Endometrial microvascular endothelial cells (primary cell): Measurements from ENCODE around the gene DNASE2. TPM values are rescaled to one million over a fixed set of nuclear protein-coding genes. Genes with fewer than 3 reads are reported as not detected.

Experiments
- in situ Hi-C: cut with HindIII; loops from 2 replicates; pipeline ENCODE4 v1.10.0; 2017; ENCODE audit warnings: low sequenced_read_pairs, low pct_unique_long_range_greater_than_20kb; ENCODE audit errors: inconsistent ontology term
- total RNA-seq: library from RNA; depleted of rRNA; stranded (reverse); fragments of >200 nt; gene quantifications from one replicate; pipeline ENCODE4 v1.2.3, GENCODE V29; 2015; ENCODE audit errors: inconsistent ontology term

The DNASE2 gene
- total RNA-seq, 1 donor from 2014 or later, result 35.1 TPM

DNA sequence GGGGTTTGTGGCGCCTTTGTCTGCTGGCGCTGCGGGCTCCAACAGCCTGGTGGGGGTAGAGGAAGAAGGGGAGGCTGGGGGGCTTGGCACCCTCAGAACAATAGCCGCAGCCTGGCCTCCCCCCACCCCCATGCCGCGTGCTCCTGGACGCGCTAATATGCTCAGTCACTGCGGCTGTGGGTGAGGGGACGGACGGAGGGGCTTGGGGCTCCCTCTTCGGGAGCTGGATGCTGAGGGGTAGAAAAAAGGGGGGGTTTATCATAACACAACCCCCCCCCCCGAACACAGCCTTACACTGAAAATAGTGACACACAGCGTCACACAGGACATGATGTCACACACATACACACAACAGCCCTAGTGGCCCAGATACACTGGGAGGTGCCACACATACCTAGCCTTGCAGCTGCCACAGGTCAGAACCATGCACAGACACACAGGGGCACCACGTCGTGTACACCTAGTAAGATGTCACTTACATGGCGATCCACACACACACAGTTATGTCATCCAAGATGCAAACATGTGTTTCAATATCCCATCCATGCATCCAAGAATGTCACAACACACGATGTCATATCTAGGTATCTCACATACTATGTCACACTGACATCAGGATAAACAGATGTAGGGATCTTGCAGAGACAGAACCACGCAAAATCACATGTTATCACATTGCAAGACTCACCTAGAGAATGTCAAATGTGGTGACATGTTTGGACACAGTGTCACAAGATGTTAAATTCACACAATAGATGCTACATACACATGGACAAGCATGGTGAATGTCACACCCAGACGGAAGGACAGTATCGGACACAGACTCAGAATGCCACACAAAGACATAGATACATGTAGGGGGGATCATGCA, 42.1 kb downstream of the DNASE2 start:
- in situ Hi-C loops, result no loop called here

DNA sequence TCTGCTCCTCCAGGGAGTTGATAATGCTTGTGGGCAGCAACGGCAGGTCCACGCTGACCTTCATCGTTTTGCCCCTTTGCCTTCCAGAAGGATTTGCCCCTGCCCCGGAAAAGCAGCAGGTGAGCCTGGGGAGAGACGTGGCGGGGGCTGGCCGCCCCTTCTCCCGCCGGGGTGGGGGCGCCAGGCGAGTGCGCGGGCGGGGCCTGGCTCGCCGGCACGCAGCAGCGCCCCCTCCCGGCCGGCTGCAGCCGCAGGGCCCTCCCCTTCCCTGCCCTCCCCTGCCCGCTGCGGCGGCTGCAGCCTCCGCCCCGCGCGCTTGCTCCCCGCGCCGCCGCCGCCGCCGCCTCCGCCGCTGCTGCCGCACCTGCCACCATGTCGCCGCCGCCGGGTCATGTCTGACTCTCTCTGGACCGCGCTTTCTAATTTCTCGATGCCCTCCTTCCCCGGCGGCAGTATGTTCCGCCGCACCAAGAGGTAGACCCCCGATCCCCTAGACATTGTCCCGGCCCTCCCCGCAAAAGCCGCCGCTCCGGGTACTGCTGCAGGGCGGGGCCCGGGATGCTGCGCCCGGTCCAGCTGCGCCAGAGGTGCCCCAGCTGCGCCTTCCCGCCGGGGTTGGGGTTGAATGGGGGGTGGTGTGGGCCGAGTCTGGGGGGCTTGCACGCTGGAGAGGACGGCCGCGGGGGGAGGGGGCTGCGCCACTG, 42.9 kb downstream of the DNASE2 start, which contains the start of gene MAST1:
Gene MAST1, plus strand, starts transcription at position 334 of the 704 bp plus-strand sequence. Its CDS starts 58 bp downstream, at position 392.
- in situ Hi-C loops, result no loop called here

DNA sequence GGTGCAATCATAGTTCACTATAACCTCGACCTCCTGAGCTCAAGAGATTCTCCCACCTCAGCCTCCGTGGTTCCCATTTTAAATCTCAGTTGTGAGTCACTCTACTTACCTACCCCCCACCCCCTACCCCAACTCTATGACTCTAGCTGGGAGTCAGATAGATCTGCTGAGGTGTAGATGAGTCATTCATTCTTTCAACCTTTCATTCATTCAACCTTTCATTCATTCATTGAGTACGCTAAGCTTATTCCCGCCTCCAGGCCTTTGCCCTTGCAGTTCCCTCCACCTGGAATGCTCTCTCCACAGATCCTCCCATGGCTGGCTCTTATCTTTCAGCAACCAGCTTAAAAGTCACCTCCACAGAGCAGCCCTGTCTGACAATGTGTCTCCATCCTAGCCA, 44.0 kb downstream of the DNASE2 start:
- in situ Hi-C loops, result no loop called here

DNA sequence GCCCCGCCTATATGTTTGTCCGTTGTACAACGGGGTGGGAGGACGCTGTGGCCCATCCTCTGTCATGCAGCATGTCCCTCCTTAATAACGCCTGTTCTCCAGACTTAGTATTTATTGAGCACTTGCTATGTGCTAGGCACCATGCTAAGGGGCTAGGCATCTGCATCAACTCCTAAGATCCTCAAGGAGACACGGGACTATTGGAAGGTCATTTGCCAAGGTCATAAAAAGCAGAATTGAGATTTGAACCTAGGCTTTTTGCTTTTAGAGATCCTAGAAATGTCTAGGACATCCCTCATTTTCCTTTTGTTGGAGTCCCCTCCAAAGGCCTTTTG, 44.8 kb downstream of the DNASE2 start:
- in situ Hi-C loops, result no loop called here

DNA sequence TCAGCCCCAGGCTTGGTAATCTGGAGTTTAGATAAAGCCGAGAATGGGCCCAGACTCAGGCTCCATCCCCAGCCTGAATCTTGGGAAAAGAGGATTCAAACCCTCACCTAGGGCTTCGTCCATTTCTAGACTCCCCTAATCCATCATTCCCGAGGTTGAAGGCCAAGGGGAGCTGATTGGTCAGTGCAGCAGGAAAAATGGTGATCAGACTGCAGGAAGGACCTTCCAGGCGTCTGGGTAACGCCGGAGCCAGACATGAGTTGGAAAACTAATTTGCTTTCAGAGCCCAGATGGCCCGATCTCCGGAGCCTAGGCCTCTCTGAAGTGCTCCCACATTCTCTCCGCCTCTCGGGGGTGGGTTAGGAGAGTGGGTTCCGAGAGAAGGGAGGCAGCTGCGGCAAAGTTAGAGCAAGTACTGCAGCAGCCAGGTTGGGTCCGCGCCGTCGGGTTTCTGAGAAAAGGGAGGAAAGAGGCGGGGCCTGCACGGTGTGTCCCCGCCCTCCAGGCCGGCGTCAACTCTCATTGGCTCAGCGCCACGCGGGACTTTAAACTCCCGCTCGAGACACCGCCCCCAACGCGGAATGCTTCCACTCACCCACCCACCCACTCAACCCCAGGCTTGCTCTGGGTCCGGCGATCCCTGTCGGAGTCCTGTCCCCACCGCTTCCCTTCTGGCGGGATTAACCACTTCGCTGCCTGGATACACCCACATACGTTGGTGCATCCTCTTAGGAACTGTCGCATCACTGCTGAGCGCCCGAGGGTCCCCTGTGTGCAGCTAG, 46.1 kb downstream of the DNASE2 start:
- in situ Hi-C loops, result no loop called here

DNA sequence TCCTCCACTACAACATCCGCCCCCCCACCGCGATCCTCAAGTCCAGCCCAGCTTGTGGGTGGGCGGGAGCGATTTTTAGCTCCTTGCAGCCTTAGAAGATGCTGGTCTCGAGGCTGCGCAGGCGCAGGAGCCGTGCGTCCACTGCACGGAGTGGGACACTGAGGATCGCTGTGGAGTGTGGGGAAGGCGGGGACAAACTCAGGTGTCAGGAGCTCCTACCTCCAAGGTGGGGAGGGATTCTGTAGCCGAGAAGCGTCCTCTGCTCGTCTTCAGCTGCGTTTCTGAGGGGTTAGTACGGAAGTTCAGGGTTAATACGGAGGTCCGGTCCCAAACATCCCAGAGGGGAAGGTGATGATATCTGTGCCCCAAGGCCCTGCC, 46.7 kb downstream of the DNASE2 start, which contains the start of gene RTBDN:
Gene RTBDN, minus strand, starts transcription at position 14 of the 378 bp plus-strand sequence. CDS start 4,600 bp downstream, outside the sequence.
- in situ Hi-C loops, result no loop called here

DNA sequence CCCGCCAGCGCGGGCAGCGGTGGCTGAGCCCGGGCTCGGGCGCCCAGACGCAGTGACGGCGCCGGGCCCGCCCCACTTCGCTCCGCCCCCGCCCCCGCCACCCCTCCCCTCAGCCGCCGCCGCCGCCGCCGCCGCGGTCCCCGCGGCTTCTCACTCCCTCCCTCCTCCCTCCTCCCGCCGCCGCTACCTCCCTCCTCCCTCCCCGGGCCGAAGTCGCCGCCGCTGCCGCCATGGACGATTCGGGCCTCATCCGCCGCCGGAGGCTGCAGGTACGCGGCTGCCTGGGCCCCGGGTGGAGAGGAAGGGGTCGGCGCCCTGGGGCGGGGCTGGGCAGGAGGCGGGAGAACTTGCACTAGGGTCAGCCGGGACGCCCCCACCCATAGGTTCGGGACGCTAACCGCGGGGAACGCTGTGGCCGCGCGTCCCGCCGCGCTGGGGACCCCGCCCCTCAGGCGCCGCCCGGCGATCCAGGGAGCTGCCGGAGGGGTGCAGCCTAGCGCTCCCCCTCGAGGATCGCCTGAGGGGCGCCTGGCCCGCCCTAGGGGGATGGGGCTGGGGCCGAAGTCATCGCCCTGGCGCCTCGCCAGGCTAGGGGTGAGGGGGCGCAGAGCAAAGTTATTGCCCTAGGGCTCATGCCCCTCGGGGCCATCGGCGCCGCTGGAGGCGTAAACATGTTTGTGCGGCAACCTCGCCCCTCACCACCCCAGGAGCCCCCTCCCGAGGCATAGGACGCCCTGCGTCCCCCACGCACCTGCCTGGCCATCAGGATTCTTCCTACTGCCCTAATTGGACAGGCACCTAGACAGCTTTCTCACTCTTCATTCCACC, 47.3 kb downstream of the DNASE2 start:
- in situ Hi-C loops, result no loop called here

DNA sequence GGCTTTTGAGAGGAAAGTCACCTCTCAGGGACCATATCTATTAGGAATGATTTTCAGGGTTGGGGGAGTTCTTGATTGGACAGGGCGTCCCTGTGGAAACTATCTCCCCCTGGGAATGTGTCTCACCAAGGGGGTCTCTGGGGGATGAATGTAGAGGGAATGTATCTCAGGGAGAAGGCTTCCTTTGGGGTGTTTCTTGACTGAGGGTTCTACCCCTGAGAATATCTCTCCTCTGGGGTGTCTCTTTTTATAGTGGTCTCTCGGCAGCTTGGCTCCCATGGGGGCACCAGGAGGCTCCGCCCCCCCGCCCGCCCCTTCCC, 47.9 kb downstream of the DNASE2 start:
- in situ Hi-C loops, result no loop called here

DNA sequence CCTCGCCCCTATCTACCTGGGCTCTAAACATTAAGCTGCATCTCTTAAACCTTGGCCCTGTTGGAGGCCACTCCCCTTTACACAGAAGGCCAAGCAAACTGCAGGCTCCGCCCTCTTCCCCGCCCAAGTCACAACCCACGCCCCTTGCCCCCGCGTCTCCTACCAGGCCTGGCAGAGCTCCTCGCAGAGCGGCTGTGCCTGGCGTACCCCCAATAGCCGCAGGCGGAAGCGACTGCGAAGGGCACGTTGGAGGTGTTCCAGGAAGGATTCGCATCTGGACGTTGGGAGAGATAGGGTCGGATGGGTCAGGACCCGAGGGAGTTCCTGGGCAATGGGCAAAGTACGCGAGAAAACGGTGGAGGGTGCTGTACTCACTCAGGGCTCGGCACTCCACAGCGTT, 52.8 kb downstream of the DNASE2 start:
- in situ Hi-C loops, result no loop called here

DNA sequence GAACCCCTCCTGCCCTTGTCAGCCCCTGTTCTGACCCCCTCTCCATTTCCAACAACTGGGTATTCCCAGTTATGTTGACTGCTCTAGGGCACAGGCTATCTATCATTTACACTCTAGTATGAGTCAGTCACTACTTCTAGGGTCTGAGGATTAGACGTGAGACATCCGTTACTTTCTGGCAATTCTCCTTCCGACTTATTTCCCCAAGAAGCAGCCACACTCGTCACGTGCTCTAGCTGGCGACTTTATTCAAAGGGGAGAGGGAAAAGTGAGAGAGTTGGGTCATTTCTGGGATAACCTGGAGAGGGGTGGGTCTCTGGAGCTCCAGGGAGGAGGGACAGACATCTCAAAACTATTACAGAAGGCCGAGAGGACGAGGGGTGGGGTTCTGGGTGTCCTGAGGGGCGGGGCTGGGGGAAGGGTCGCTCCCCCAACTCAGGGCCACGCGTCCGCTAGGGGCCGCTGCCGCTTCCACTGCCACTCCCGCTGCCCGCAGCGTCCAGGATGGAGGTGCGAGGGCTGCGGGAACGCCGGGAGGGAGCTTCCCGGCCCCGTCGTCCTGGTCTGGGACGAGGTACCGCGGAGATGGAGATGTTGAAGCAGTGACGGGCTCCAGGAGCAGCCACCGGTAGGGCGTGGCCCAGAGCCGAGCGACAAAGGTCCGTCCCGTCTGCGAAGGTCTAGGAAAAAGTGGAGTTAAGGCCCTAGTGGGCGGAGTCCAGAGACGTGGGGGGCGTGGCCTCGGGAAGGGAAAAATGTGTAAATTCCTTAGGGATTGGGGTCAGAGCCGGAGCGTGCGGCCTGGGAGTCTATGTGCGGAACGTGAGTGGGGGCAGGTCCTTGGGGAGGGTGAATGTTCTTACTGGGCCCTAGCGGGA, 55.8 kb downstream of the DNASE2 start:
- in situ Hi-C loops, result no loop called here

Other genes starting within 250 kb of the DNASE2 start
- gene MAN2B1, start 214.7 kb downstream of the DNASE2 start, total RNA-seq, result 58.4 TPM
- 5.5 TPM for gene WDR83, start 214.6 kb downstream of the DNASE2 start, total RNA-seq
- gene DHPS, start 199.6 kb downstream of the DNASE2 start, total RNA-seq, result 86.4 TPM
- not detected for gene GNG14, start 193.5 kb downstream of the DNASE2 start, total RNA-seq
- gene FBXW9, start 184.8 kb downstream of the DNASE2 start, total RNA-seq, result 7.2 TPM
- 23.1 TPM for gene TNPO2, start 157.5 kb downstream of the DNASE2 start, total RNA-seq
- gene TRIR, start 146.8 kb downstream of the DNASE2 start, total RNA-seq, result 359 TPM
- gene GET3, start 144.0 kb downstream of the DNASE2 start, total RNA-seq, result 131 TPM
- not detected for gene BEST2, start 129.7 kb downstream of the DNASE2 start, total RNA-seq
- 6.6 TPM for gene HOOK2, start 105.9 kb downstream of the DNASE2 start, total RNA-seq
- gene JUNB, start 90.0 kb downstream of the DNASE2 start, total RNA-seq, result 19.7 TPM
- 259 TPM for gene PRDX2, start 79.6 kb downstream of the DNASE2 start, total RNA-seq
- gene THSD8, start 79.4 kb downstream of the DNASE2 start, total RNA-seq, result not detected
- gene RNASEH2A, start 74.9 kb downstream of the DNASE2 start, total RNA-seq, result 40.8 TPM
- not detected for gene RTBDN, start 46.9 kb downstream of the DNASE2 start, total RNA-seq
- 0.09 TPM for gene MAST1, start 42.9 kb downstream of the DNASE2 start, total RNA-seq
- gene KLF1, start 5.8 kb upstream of the DNASE2 start, total RNA-seq, result not detected
- gene GCDH, start 9.7 kb upstream of the DNASE2 start, total RNA-seq, result 53.9 TPM
- not detected for gene SYCE2, start 37.8 kb upstream of the DNASE2 start, total RNA-seq
- gene FARSA, start 52.3 kb upstream of the DNASE2 start, total RNA-seq, result 91.9 TPM
- gene CALR, start 57.2 kb upstream of the DNASE2 start, total RNA-seq, result 1,581 TPM
- 138 TPM for gene RAD23A, start 64.4 kb upstream of the DNASE2 start, total RNA-seq
- 41.4 TPM for gene GADD45GIP1, start 75.8 kb upstream of the DNASE2 start, total RNA-seq
- not detected for gene DAND5, start 88.1 kb upstream of the DNASE2 start, total RNA-seq
- gene NFIX, start 114.0 kb upstream of the DNASE2 start, total RNA-seq, result 7.9 TPM
- 135 TPM for gene LYL1, start 221.4 kb upstream of the DNASE2 start, total RNA-seq
- gene TRMT1, start 235.3 kb upstream of the DNASE2 start, total RNA-seq, result 53.1 TPM
- 99.0 TPM for gene NACC1, start 236.8 kb upstream of the DNASE2 start, total RNA-seq